Adrenal gland (tissue), 12 donors: ENCODE measurements around the gene PPP2R5C. TPM values are rescaled to one million over a fixed set of nuclear protein-coding genes. Genes with fewer than 3 reads are reported as not detected.

Experiments used
- DNase-seq, 7 donors: peaks; one replicate each; pipeline ENCODE4 v3.0.0-alpha.2; 2019 to 2020
- H3K27ac ChIP-seq, 5 donors: fragments of 200-600 bp; sonication (generic) in 4 of 5; 1 replicate in 3 of 5; 2 replicates in 2 of 5; pipeline versions ENCODE4 v1.5.1 to v1.8.0; 2016 to 2020; ENCODE audit warnings: mild to moderate bottlenecking in 1 of 5
- H3K27me3 ChIP-seq: fragments of 200-600 bp; 2 replicates; pipeline ENCODE4 v1.8.0; 2021
- H3K36me3 ChIP-seq, 2 donors: fragments of 200-600 bp; replicated peaks in 1 of 2; 1 replicate in 1 of 2; 2 replicates in 1 of 2; pipeline versions ENCODE4 v1.5.1 to v1.8.0; 2018 to 2022
- H3K4me1 ChIP-seq, 2 donors: fragments of 200-600 bp; replicated peaks in 1 of 2; 1 replicate in 1 of 2; 2 replicates in 1 of 2; pipeline versions ENCODE4 v1.5.1 to v1.8.0; 2018 to 2021
- H3K4me3 ChIP-seq, 4 donors: fragments of 200-600 bp; sonication (generic) in 3 of 4; one replicate each; pipeline ENCODE4 v1.5.1; 2016 to 2018
- H3K9me3 ChIP-seq, 3 donors: fragments of 200-600 bp; sonication (generic) in 1 of 3; replicated peaks in 1 of 3; 1 replicate in 2 of 3; 2 replicates in 1 of 3; pipeline versions ENCODE4 v1.5.1 to v1.8.0; 2016 to 2021
- POLR2A ChIP-seq, 2 donors: fragments of 450-650 bp; IDR thresholded peaks; one replicate each; pipeline ENCODE4 v1.6.1; 2017; ENCODE audit warnings: antibody characterized with exemption in 2 of 2, mild to moderate bottlenecking in 2 of 2, moderate library complexity in 1 of 2
- WGBS, 4 donors: extraction: QIAGEN DNeasy Blood & Tissue Kit in 2 of 4; methylation state at CpG; one replicate each; pipeline versions ENCODE4 v1.1.5 to v1.1.7; 2013 to 2017; 5-methylcytosine and 5-hydroxymethylcytosine counted together
- intact Hi-C, 2 donors: fragments of 100-400 bp; cut with DNase I; formaldehyde crosslinking; loops; one replicate each; pipeline versions ENCODE4 v1.14.1 to v1.15.0; 2022 to 2023
- polyA plus RNA-seq, 3 donors: library from polyadenylated mRNA; stranded (reverse); fragments of 200-250 nt in 2 of 3; fragments of 350-450 nt in 1 of 3; fragmentation: Illumina TruSeq in 1 of 3; extraction: RNeasy Lipid Tissue Mini Kit (QIAGEN cat#74804) in 1 of 3; gene quantifications; one replicate each; pipeline ENCODE4 v1.2.3, GENCODE V29; 2013 to 2014
- total RNA-seq, 9 donors: library from RNA; depleted of rRNA in 4 of 9; stranded (reverse); fragments of >200 nt in 4 of 9; fragments of 120-200 nt in 1 of 9; fragmentation: NEBNext Ultra II Directional in 1 of 9; extraction: Animal tissue kit (Norgen Biotek cat#: 25700) in 1 of 9; gene quantifications; one replicate each; pipeline versions ENCODE4 v1.1.0 to v1.2.4, GENCODE V29; 2013 to 2023
- TF ChIP-seq, protein P1 (sequence below), 6 experiments: fragments of 450-650 bp in 4 of 6; fragments of 200-600 bp in 2 of 6; sonication (generic) in 1 of 6; IDR thresholded peaks; 1 replicate in 5 of 6; 2 replicates in 1 of 6; pipeline versions ENCODE4 v1.5.1 to v1.8.0; 2016 to 2021; ENCODE audit warnings: antibody characterized with exemption in 6 of 6, mild to moderate bottlenecking in 2 of 6, moderate library complexity in 1 of 6
- donor health status: healthy with polysubstance abuse.
- donor health status: Bipolar disorder and iron deficiency.
- donor health status: DM: yes; HTN: yes; CAD: no.
- donor health status: DM: no; HTN: no; CAD: no.
- donor health status: DM: no; HTN: no; CAD: no.
- donor health status: DM: yes; HTN: yes; CAD: no.

Gene PPP2R5C
- total and polyA plus RNA-seq, 12 donors = 66.5 to 216 (median 134) TPM

DNA sequence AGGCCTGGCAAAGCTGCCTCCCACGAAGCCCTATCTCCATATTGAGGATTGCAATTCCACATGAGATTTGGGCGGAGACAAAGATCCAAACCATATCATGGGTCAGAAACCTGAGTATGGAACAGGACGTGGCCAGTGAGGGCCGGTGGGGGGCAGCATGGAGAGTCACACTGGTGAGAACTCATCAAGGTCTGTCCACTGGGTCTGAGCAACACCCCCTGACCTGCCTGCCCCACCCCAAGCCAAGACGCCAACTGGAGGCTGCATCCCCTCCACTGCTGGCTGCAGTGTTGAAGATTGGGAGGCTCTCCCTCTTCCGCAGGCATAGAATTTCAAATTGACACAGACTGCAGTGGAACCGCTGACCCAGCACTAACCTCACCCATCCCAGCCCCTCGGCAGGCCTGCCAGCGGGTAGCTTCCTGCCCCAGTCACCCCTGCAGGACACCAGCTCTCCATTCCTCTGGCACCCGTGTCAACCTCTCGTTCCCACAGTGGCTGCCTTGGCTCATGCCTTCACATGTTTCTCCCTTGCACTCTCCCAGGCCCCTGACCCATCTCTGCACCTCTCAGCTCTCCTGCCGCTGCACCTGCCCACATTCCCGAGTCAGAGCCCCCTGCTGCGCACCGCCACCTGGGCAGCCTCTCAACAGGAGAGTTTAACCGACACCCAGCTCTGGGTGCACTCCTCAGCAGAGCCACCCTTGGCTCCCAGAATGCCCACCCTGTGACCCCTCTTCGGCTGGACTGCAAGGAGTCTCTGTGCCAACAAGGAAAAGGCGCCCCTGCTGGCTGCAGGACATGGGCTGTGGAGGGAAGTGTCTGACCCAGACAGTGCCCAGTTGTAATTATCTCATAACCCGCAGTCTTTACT lies 45.2 kb upstream of the PPP2R5C start:
- no peaks in the 10 kb centered on the region for H3K36me3 ChIP-seq
- intact Hi-C loops = no loop called here
- DNase-seq = peak in 1 of 7 donors; percentile 41
- H3K4me3 ChIP-seq = no peak overlapping the region
- 86 to 89% (median 88%) methylated on average over 17 to 19 of the region's 19 CpGs for whole genome bisulfite sequencing, 4 donors
- no peaks in the 10 kb centered on the region for H3K9me3 ChIP-seq
- no peaks in the 10 kb centered on the region for H3K4me1 ChIP-seq
- no peak for TF ChIP-seq POLR2A (IDR thresholded peaks at IDR 0.05)
- TF ChIP-seq, protein P1, sequence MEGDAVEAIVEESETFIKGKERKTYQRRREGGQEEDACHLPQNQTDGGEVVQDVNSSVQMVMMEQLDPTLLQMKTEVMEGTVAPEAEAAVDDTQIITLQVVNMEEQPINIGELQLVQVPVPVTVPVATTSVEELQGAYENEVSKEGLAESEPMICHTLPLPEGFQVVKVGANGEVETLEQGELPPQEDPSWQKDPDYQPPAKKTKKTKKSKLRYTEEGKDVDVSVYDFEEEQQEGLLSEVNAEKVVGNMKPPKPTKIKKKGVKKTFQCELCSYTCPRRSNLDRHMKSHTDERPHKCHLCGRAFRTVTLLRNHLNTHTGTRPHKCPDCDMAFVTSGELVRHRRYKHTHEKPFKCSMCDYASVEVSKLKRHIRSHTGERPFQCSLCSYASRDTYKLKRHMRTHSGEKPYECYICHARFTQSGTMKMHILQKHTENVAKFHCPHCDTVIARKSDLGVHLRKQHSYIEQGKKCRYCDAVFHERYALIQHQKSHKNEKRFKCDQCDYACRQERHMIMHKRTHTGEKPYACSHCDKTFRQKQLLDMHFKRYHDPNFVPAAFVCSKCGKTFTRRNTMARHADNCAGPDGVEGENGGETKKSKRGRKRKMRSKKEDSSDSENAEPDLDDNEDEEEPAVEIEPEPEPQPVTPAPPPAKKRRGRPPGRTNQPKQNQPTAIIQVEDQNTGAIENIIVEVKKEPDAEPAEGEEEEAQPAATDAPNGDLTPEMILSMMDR (IDR thresholded peaks at IDR 0.05) = no peak
- no peak overlapping the region for H3K27ac ChIP-seq
- H3K27me3 ChIP-seq = no peaks in the 10 kb centered on the region

DNA sequence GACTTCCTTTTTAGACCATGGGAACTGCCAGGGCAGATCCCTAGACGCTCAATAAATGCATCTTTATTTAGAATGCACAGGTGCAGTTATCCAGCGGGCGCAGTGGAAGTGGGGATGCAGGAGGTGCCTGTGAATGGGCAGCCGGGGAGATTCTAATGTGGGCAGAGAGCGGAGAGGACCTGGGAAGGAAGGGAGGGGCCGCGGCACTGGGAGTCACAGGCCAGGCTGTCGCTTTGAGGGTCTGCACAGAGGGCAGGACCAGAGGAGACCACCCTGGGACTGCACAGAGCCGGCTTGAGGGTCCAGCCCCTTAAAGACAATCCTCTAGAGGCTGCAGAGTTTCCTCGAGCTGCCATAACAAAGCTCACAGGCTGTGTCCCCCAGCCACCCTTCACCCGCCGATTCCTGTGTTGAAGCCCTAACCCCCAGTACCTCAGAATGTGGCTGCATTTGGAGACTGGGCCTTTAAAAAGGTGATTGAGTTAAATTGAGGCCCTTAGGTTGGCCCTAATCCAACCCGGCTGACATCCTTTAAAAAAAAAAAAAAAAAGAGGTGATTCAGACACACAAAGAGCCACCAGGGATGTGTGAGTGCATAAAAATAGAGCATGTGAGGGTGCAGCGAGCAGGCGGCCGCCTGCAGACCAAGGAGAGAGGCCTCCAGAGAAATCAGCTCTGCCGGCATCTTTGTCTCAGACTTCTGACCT lies 44.4 kb upstream of the PPP2R5C start:
- no peak overlapping the region for H3K27ac ChIP-seq
- TF ChIP-seq, protein P1 (IDR thresholded peaks at IDR 0.05) = no peak
- 81 to 87% (median 83%) methylated on average over 17 of the region's 17 CpGs for WGBS, 4 donors
- DNase-seq = peak in 1 of 7 donors; percentile 42
- no peak overlapping the region for H3K4me3 ChIP-seq
- no peaks in the 10 kb centered on the region for H3K36me3 ChIP-seq
- intact Hi-C loops = no loop called here
- no peaks in the 10 kb centered on the region for H3K4me1 ChIP-seq
- H3K9me3 ChIP-seq = no peaks in the 10 kb centered on the region
- H3K27me3 ChIP-seq = no peaks in the 10 kb centered on the region

GRCh38 chr14:101717663-101718490 lies 43.6 kb upstream of the PPP2R5C start:
- Histone ChIP-seq H3K27me3 (no peaks in the 10 kb centered on the region), H3K4me3 (no peak overlapping the region), H3K4me1 (no peaks in the 10 kb centered on the region), H3K27ac (no peak overlapping the region), H3K36me3 (no peaks in the 10 kb centered on the region), H3K9me3 (no peaks in the 10 kb centered on the region)
- intact Hi-C loops = no loop called here
- DNase-seq = peak in 1 of 7 donors; percentile 24
- TF ChIP-seq, protein P1 (IDR thresholded peaks at IDR 0.05) = no peak
- no peak for TF ChIP-seq POLR2A (IDR thresholded peaks at IDR 0.05)
- 88 to 92% (median 90%) methylated on average over 15 to 19 of the region's 19 CpGs for WGBS, 4 donors
